K562 (cell line): ENCODE measurements around the gene AP1G2. TPM values are rescaled to one million over a fixed set of nuclear protein-coding genes. Genes with fewer than 3 reads are reported as not detected.

Experiments used
- HDGF ChIP-seq: fragments of 450-650 bp; IDR thresholded peaks from 2 replicates; pipeline ENCODE4 v1.6.1; 2016
- HNRNPK ChIP-seq: fragments of 200-400 bp; formaldehyde crosslinking; IDR thresholded peaks from one replicate; pipeline ENCODE4 v1.6.1; 2018; ENCODE audit warnings: mild to moderate bottlenecking, low read depth, low read length; ENCODE audit not compliant: poor library complexity, severe bottlenecking
- MEF2D ChIP-seq: conservative IDR thresholded peaks from 2 replicates; pipeline ENCODE4 v1.6.1; 2016; ENCODE audit warnings: low read depth, missing genetic modification characterization, missing compliant biosample characterization
- NFE2 ChIP-seq: IDR thresholded peaks from 2 replicates; pipeline ENCODE4 v1.6.1; 2014; ENCODE audit warnings: antibody characterized with exemption, low read depth
- POLR2AphosphoS2 ChIP-seq: IDR thresholded peaks from 2 replicates; pipeline ENCODE4 v1.6.1; 2012; ENCODE audit warnings: low read length, improper control_type of control experiment
- SP1 ChIP-seq: sonication (generic); formaldehyde crosslinking; IDR thresholded peaks from 2 replicates; pipeline ENCODE4 v1.8.1; 2022; ENCODE audit warnings: mild to moderate bottlenecking, missing genetic modification reagents
- YBX1 ChIP-seq: fragments of 450-650 bp; IDR thresholded peaks from 2 replicates; pipeline ENCODE4 v1.7.1; 2016; ENCODE audit warnings: mild to moderate bottlenecking
- ZNF431 ChIP-seq: sonication (generic); formaldehyde crosslinking; IDR thresholded peaks from 2 replicates; pipeline ENCODE4 v1.8.0; 2022; ENCODE audit warnings: mild to moderate bottlenecking, missing genetic modification reagents
- polyA plus RNA-seq, 8 experiments: library from polyadenylated mRNA; depleted of rRNA in 4 of 8; stranded (reverse) in 5 of 8; unstranded in 3 of 8; fragments of >200 nt; fragmentation: Nextera tagmentation in 2 of 8; fragmentation: Illumina TruSeq in 1 of 8; extraction: Ambion mirVana in 2 of 8; extraction: Trizol in 1 of 8; gene quantifications; 2 replicates each; pipeline versions ENCODE4 v1.2.1 to v1.2.3, GENCODE V29; 2011 to 2014; ENCODE audit warnings: inconsistent platforms in 1 of 8, missing spikeins in 1 of 8
- total RNA-seq, 7 experiments: library from RNA; depleted of rRNA in 6 of 7; stranded (reverse); fragments of >200 nt in 6 of 7; fragmentation: Illumina TruSeq in 2 of 7; extraction: Trizol in 2 of 7; gene quantifications; 2 replicates each; pipeline versions ENCODE4 v1.2.1 to v1.2.3, GENCODE V29; 2011 to 2021; ENCODE audit warnings: low replicate concordance in 1 of 7
- TF ChIP-seq, protein P1 (sequence below): fragments of 450-650 bp; IDR thresholded peaks from 2 replicates; pipeline ENCODE4 v1.6.1; 2014; ENCODE audit warnings: low read depth, mild to moderate bottlenecking, moderate library complexity, borderline replicate concordance
- TF ChIP-seq, protein P2 (sequence below): sonication (generic); formaldehyde crosslinking; IDR thresholded peaks from 2 replicates; pipeline ENCODE4 v1.8.1; 2022; ENCODE audit warnings: missing genetic modification reagents
- TF ChIP-seq, protein P3 (sequence below), 2 experiments: fragments of 450-650 bp in 1 of 2; sonication (generic) in 1 of 2; formaldehyde crosslinking in 1 of 2; IDR thresholded peaks in 1 of 2; conservative IDR thresholded peaks in 1 of 2; 2 replicates each; pipeline versions ENCODE4 v1.6.1 to v1.8.1; 2016 to 2023; ENCODE audit warnings: mild to moderate bottlenecking in 2 of 2, moderate library complexity in 2 of 2, inconsistent platforms in 1 of 2, missing genetic modification reagents in 1 of 2

AP1G2 gene
- total and polyA plus RNA-seq, 9 of the 15 experiments (the other 6 are each of a cell fraction or from before 2014, with no cell fraction given) = 19.1 to 83.5 (median 33.3) TPM

DNA sequence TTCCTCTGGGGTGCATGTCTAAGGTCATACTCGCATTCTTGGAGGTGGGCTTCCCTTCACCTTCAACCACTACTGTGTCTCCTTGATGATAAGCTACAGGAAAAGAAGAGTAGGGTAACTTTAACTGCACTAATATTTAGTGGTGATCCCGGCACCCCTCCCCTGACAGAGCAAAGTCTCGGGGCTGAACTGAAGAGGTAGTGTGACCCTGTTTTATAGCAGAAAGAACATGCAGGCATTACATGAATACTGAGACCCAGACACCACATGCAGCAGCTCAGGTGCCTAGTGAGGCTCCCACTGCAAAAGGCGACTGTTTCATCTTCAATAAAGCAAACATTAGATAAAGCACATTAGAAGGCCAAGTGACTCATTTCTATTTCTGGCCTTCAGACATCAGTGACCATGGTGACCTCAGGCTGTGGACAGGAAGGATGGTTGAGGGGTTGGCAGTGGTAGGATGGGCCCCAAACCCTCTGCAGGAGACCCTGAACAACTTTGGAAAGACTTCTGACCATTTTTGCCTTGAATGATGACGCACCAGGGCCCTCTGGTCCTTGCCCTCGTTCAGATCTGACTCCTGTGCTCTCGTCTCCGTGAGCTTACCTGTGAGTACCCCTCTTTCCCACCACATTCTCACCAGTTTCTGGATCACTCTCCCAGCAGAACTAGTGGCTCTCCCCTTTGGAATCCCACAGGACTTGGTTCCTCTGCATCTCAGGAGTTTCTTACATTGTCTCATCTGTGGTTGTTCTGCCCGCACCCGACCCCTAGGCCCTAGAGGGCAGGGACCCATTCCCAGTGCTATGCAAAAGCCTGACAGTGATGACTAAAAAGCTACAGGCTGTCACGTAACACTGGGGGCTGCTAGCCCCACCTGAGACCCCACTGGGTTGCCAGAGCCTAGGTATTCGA lies 34.8 kb upstream of the AP1G2 start (continued):
- TF ChIP-seq, protein P1, sequence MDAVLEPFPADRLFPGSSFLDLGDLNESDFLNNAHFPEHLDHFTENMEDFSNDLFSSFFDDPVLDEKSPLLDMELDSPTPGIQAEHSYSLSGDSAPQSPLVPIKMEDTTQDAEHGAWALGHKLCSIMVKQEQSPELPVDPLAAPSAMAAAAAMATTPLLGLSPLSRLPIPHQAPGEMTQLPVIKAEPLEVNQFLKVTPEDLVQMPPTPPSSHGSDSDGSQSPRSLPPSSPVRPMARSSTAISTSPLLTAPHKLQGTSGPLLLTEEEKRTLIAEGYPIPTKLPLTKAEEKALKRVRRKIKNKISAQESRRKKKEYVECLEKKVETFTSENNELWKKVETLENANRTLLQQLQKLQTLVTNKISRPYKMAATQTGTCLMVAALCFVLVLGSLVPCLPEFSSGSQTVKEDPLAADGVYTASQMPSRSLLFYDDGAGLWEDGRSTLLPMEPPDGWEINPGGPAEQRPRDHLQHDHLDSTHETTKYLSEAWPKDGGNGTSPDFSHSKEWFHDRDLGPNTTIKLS = no peak
- TF ChIP-seq, protein P2, sequence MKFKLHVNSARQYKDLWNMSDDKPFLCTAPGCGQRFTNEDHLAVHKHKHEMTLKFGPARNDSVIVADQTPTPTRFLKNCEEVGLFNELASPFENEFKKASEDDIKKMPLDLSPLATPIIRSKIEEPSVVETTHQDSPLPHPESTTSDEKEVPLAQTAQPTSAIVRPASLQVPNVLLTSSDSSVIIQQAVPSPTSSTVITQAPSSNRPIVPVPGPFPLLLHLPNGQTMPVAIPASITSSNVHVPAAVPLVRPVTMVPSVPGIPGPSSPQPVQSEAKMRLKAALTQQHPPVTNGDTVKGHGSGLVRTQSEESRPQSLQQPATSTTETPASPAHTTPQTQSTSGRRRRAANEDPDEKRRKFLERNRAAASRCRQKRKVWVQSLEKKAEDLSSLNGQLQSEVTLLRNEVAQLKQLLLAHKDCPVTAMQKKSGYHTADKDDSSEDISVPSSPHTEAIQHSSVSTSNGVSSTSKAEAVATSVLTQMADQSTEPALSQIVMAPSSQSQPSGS (CRISPR knock-in tag) = no peak
- TF ChIP-seq POLR2AphosphoS2 (no peak), YBX1 (no peak), HDGF (no peak), NFE2 (no peak), HNRNPK (no peak), ZNF431 (CRISPR knock-in tag) (no peak), MEF2D (tag) (peak; percentile 42; the same call in 1 of the 2 replicates), SP1 (CRISPR knock-in tag) (no peak)
- TF ChIP-seq, protein P3, sequence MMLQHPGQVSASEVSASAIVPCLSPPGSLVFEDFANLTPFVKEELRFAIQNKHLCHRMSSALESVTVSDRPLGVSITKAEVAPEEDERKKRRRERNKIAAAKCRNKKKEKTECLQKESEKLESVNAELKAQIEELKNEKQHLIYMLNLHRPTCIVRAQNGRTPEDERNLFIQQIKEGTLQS (IDR thresholded peaks at IDR 0.05) = peak; percentile 54; the same call in 1 of the 2 replicates
- TF ChIP-seq, protein P3 (CRISPR knock-in tag; conservative IDR thresholded peaks at IDR 0.05) = no peak
